Measurements from ENCODE around the gene CYTH1.

GRCh38 chr17:78665952-78666920, 115.8 kb downstream of the CYTH1 start:
- TF ChIP-seq, protein P1, sequence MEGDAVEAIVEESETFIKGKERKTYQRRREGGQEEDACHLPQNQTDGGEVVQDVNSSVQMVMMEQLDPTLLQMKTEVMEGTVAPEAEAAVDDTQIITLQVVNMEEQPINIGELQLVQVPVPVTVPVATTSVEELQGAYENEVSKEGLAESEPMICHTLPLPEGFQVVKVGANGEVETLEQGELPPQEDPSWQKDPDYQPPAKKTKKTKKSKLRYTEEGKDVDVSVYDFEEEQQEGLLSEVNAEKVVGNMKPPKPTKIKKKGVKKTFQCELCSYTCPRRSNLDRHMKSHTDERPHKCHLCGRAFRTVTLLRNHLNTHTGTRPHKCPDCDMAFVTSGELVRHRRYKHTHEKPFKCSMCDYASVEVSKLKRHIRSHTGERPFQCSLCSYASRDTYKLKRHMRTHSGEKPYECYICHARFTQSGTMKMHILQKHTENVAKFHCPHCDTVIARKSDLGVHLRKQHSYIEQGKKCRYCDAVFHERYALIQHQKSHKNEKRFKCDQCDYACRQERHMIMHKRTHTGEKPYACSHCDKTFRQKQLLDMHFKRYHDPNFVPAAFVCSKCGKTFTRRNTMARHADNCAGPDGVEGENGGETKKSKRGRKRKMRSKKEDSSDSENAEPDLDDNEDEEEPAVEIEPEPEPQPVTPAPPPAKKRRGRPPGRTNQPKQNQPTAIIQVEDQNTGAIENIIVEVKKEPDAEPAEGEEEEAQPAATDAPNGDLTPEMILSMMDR (IDR thresholded peaks at IDR 0.05): no peak
- TF ChIP-seq POLR2AphosphoS5 (IDR thresholded peaks at IDR 0.05; ENCODE audit: low read depth, low read length) (no peak), GABPA (IDR thresholded peaks at IDR 0.05; ENCODE audit: low read depth) (no peak), FOXM1 (IDR thresholded peaks at IDR 0.05; ENCODE audit: low read depth) (no peak), MXI1 (IDR thresholded peaks at IDR 0.05; ENCODE audit: low read depth, low read length) (no peak), NFIC (IDR thresholded peaks at IDR 0.05; ENCODE audit: borderline replicate concordance) (no peak), MEF2A (IDR thresholded peaks at IDR 0.05; ENCODE audit: borderline replicate concordance, low read depth) (no peak), EZH2phosphoT487 (IDR thresholded peaks at IDR 0.05; ENCODE audit: borderline replicate concordance, low read depth) (no peak), FOXJ3 (CRISPR knock-in tag; IDR thresholded peaks at IDR 0.05) (no peak), TAF1 (IDR thresholded peaks at IDR 0.05; ENCODE audit: borderline replicate concordance, low read depth, low read length) (no peak), GATA2 (CRISPR knock-in tag; IDR thresholded peaks at IDR 0.05) (no peak)
- TF ChIP-seq, protein P2, sequence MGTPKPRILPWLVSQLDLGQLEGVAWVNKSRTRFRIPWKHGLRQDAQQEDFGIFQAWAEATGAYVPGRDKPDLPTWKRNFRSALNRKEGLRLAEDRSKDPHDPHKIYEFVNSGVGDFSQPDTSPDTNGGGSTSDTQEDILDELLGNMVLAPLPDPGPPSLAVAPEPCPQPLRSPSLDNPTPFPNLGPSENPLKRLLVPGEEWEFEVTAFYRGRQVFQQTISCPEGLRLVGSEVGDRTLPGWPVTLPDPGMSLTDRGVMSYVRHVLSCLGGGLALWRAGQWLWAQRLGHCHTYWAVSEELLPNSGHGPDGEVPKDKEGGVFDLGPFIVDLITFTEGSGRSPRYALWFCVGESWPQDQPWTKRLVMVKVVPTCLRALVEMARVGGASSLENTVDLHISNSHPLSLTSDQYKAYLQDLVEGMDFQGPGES (IDR thresholded peaks at IDR 0.05; ENCODE audit: low read depth, low read length): no peak
- TF ChIP-seq, protein P3, sequence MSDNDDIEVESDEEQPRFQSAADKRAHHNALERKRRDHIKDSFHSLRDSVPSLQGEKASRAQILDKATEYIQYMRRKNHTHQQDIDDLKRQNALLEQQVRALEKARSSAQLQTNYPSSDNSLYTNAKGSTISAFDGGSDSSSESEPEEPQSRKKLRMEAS (IDR thresholded peaks at IDR 0.05; ENCODE audit: low read depth): no peak
